Activated CD4-positive, CD25-positive, alpha-beta regulatory T cell treated with anti-CD3 and anti-CD28 coated beads, Interleukin-2, amount 50 U/mL, for 16 hours (primary cell): ENCODE results near the gene ZNF57.
"Not testable (repeated sequence)": the region's sequence is repeated elsewhere in the genome, so short reads cannot be mapped to it uniquely, and the experiment has no call there.

Source experiments
- DNase-seq: peaks from one replicate; pipeline ENCODE4 v3.0.0-alpha.2; 2020; ENCODE audit warnings: low read depth, low spot score

The ZNF57 gene

GRCh38 chr19:2900296-2901252 is at the start of gene ZNF57:
TSS of gene ZNF57 (plus strand) at chr19:2900928. CDS start at chr19:2901046, 118 bp downstream.
- DNase-seq = peak; percentile 94

GRCh38 chr19:2852598-2852997 is 48.1 kb upstream of the ZNF57 start:
- no peak for DNase-seq

GRCh38 chr19:2853015-2853606 is 47.6 kb upstream of the ZNF57 start:
- DNase-seq = no peak

- DNase-seq = no peak
Observed at GRCh38 chr19:2854849-2855248, 45.9 kb upstream of the ZNF57 start.

GRCh38 chr19:2856457-2857050 is 44.2 kb upstream of the ZNF57 start:
- no peak for DNase-seq

- no peak for DNase-seq
Observed at GRCh38 chr19:2858864-2859263, 41.9 kb upstream of the ZNF57 start.

GRCh38 chr19:2863816-2864215 is 36.9 kb upstream of the ZNF57 start:
- DNase-seq = no peak

GRCh38 chr19:2865334-2866100 is 35.2 kb upstream of the ZNF57 start:
- no peak for DNase-seq

GRCh38 chr19:2866495-2867024 is 34.2 kb upstream of the ZNF57 start:
- DNase-seq = no peak

- DNase-seq = no peak
Observed at GRCh38 chr19:2867025-2867991, 33.4 kb upstream of the ZNF57 start, which contains the start of gene ZNF556. TSS of gene ZNF556 (plus strand) at chr19:2867335. CDS start at chr19:2867422, 87 bp downstream.

- no peak for DNase-seq
Observed at GRCh38 chr19:2869618-2870017, 31.1 kb upstream of the ZNF57 start.

- DNase-seq = not testable (repeated sequence)
Observed at GRCh38 chr19:2872175-2872574, 28.6 kb upstream of the ZNF57 start.

- DNase-seq = no peak
Observed at GRCh38 chr19:2877398-2878331, 23.1 kb upstream of the ZNF57 start.

GRCh38 chr19:2883686-2884439 is 16.9 kb upstream of the ZNF57 start:
- no peak for DNase-seq

- DNase-seq = no peak
Observed at GRCh38 chr19:2885736-2886135, 15.0 kb upstream of the ZNF57 start.

GRCh38 chr19:2887391-2887914 is 13.3 kb upstream of the ZNF57 start:
- DNase-seq = no peak

- peak; percentile 30 for DNase-seq
Observed at GRCh38 chr19:2888731-2889224, 11.9 kb upstream of the ZNF57 start.

- DNase-seq = not testable (repeated sequence)
Observed at GRCh38 chr19:2890531-2890930, 10.2 kb upstream of the ZNF57 start.
